Stimulated activated naive CD8-positive, alpha-beta T cell treated with anti-CD3 and anti-CD28 coated beads, Interleukin-15, amount 100 ng/mL, for 72 hours (primary cell): ENCODE measurements around the gene DSC1.
A peak's percentile ranks its signal among the peaks of the same experiment; 100 is the strongest.

Source experiments
- ATAC-seq: fragments of 150-1000 bp; cut with Tn5 transposase; 2 replicates; pipeline ENCODE4 v1.10.0; 2021; ENCODE audit warnings: mild to moderate bottlenecking, moderate library complexity
- DNase-seq, 2 donors: peaks; one replicate each; pipeline ENCODE4 v3.0.0; 2021 to 2022
- H3K27ac Mint-ChIP-seq, 2 donors: one replicate each; pipeline ENCODE4 v1.8.0; 2022; ENCODE audit warnings: mild to moderate bottlenecking in 2 of 2, mixed read lengths in 2 of 2, moderate library complexity in 2 of 2
- H3K27me3 Mint-ChIP-seq: one replicate; pipeline ENCODE4 v1.8.0; 2022; ENCODE audit warnings: mixed read lengths
- H3K4me1 Mint-ChIP-seq: one replicate; pipeline ENCODE4 v1.8.0; 2022; ENCODE audit warnings: mild to moderate bottlenecking, mixed read lengths
- H3K4me3 Mint-ChIP-seq, 2 donors: one replicate each; pipeline ENCODE4 v1.8.0; 2022; ENCODE audit warnings: mild to moderate bottlenecking in 2 of 2, mixed read lengths in 2 of 2, moderate library complexity in 1 of 2
- H3K9me3 Mint-ChIP-seq, 2 donors: one replicate each; pipeline ENCODE4 v1.8.0; 2022; ENCODE audit warnings: mixed read lengths in 2 of 2

Gene DSC1, protein sequence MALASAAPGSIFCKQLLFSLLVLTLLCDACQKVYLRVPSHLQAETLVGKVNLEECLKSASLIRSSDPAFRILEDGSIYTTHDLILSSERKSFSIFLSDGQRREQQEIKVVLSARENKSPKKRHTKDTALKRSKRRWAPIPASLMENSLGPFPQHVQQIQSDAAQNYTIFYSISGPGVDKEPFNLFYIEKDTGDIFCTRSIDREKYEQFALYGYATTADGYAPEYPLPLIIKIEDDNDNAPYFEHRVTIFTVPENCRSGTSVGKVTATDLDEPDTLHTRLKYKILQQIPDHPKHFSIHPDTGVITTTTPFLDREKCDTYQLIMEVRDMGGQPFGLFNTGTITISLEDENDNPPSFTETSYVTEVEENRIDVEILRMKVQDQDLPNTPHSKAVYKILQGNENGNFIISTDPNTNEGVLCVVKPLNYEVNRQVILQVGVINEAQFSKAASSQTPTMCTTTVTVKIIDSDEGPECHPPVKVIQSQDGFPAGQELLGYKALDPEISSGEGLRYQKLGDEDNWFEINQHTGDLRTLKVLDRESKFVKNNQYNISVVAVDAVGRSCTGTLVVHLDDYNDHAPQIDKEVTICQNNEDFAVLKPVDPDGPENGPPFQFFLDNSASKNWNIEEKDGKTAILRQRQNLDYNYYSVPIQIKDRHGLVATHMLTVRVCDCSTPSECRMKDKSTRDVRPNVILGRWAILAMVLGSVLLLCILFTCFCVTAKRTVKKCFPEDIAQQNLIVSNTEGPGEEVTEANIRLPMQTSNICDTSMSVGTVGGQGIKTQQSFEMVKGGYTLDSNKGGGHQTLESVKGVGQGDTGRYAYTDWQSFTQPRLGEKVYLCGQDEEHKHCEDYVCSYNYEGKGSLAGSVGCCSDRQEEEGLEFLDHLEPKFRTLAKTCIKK

DNA sequence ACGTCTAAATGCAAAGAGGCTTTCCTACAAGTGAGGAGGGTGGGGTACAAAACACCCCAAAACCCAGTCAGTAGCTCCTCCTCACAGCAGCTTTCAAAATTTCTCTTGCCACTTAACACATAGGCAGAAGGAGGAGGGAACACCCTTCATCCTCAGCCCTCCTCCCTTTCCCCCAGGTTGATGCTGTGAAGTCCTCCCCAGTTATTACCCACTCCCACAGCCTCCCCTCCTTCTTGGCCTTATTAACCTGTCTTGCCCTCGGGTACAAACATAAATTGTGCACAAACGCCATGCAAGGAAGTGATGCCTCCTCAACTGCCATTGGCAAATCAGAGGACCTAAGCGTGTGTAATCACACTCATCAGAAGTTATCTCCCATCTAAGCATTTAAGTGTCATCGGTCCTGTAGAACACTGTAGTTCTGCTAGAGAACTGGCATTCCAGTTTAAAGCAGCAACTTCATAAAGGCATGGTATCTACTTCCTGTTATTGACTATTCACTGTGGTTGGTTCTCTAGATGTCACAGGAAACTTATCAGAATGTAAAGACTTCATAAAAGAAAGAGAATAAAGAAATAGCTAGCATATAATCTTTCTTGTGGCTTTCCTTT, at the start of gene DSC1:
DSC1 (minus strand) TSS at position 32 of the 611 bp plus-strand sequence. CDS start 262 bp downstream, outside the sequence.
- peaks cover 0 to 8% of the 10 kb centered on the region in 2 donors for H3K9me3 Mint-ChIP-seq
- no peaks in the 10 kb centered on the region for H3K27me3 Mint-ChIP-seq
- DNase-seq (no peak), ATAC-seq (peak; percentile 43)
- H3K4me1 Mint-ChIP-seq: peaks cover 6% of the 10 kb centered on the region
- peak within 1 kb of the TSS; percentile 42 to 83 for H3K27ac Mint-ChIP-seq
- peak within 1 kb of the TSS; percentile 55 to 61 for H3K4me3 Mint-ChIP-seq

DNA sequence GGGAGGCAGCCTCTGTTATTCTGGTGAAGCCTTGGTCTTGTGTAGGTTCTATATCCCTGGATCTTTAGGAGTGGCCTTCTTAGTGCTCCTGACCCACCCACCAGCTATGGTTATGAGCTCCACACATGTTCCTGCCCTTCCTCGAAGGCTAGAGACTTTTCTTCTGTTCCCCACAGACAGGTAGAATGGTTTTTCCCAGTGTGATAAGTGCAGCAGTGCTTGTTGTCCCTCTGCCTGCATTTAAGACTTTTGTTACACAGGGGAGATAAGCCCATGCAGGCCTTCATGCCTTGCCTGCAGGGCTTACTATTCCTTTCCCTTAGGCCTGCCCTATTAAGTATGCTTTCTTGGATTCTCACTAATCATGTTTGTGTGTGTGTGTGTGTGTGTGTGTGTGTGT, 48.4 kb upstream of the DSC1 start:
- H3K27me3 Mint-ChIP-seq: no peaks in the 10 kb centered on the region
- peaks cover 0 to 8% of the 10 kb centered on the region in 2 donors for H3K9me3 Mint-ChIP-seq
- H3K4me3 Mint-ChIP-seq: no peak overlapping the region
- no peaks in the 10 kb centered on the region for H3K4me1 Mint-ChIP-seq
- ATAC-seq (no peak), DNase-seq (no peak)
- no peak overlapping the region for H3K27ac Mint-ChIP-seq

DNA sequence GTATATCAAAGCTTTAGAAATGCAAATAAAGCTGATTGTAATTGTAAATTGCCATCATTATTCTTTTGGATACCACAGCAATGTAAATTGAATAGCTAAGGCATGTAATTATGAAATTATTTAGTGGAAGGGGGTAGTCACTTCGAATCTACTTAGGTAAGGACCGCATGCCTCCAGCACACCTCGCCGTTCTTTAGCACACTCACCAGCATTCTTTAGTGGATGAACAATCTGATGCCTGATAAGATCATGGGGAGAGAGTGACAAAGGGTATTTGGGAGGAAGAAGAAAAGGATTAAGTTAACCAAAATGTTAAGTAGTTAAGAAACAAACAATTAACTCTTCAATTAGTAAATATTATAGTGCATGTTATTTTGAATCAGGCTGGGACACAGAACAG, 46.4 kb upstream of the DSC1 start:
- DNase-seq (no peak), ATAC-seq (no peak)
- Mint-ChIP-seq H3K27ac (no peak overlapping the region), H3K9me3 (no peaks in the 10 kb centered on the region), H3K4me1 (no peaks in the 10 kb centered on the region), H3K27me3 (no peaks in the 10 kb centered on the region), H3K4me3 (no peak overlapping the region)

DNA sequence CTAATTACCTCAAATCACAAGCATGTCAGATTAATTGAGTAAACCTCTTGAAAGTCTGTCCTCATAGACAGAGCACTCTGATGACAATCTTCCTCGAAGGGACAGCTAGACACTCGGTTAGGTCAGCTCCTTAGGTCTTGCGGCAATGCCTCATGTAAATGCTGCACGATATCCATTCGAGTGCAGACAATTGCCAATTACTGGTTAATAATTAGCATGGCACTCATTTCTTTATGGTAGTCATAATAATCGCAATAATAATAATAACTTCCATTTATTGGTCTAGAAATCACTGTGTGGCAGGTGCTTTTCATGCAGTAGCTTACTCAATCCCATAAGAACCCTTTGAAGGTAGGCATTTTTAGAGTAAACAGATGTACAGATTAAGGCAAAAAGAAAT, 44.7 kb upstream of the DSC1 start:
- DNase-seq (no peak), ATAC-seq (no peak)
- H3K4me1 Mint-ChIP-seq: no peaks in the 10 kb centered on the region
- no peak overlapping the region for H3K27ac Mint-ChIP-seq
- no peaks in the 10 kb centered on the region for H3K27me3 Mint-ChIP-seq
- H3K9me3 Mint-ChIP-seq: no peaks in the 10 kb centered on the region
- no peak overlapping the region for H3K4me3 Mint-ChIP-seq

DNA sequence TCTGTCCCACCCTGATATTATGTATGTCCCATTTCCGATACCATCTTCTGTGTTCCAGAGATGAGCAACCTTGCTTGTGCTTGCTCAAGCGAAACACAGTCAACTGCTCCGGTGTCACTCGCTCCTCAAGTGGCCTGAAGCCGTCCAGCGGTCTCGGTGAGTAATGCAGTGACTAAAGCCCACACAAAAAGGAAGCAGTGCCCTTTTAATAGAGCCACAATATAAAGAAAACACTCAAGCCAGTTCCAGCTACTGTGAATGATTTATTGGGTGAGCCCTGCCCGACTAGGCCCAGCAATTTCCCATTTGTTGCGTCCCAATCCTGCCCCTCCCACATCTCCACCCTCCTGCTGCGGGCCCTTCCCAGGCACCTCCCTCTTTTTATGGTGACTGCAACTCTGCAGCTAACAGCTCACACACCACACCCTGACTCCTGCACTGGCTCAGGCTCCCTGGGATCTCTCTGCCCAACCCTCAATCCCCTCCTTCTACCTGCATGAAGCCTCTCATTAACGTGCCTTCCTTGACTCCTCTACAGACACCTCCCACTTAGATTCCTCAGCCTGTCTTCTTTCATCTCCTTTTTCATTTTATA, 44.2 kb upstream of the DSC1 start:
- ATAC-seq (peak; percentile 43), DNase-seq (no peak)
- Mint-ChIP-seq H3K4me3 (no peak overlapping the region), H3K27ac (no peak overlapping the region), H3K4me1 (no peaks in the 10 kb centered on the region), H3K9me3 (no peaks in the 10 kb centered on the region), H3K27me3 (no peaks in the 10 kb centered on the region)

DNA sequence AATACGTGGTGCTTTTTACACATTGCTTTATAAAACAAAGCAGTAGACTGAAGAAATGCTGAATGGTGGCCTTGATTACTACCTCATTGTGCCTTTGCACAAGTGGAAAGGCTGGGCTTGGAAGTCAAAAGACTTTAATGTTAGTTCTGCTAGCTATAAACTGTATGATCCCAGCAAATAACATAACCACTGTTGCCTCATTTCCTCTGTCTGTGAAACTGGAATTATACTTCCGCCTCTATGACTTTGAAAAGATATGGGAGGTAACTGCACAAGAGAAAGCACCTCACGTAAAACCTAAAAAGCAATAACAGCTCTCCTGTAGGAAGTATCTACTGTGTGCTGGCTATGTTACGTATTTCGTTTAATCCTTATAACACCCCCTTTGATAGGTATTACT, 43.4 kb upstream of the DSC1 start:
- no peaks in the 10 kb centered on the region for H3K9me3 Mint-ChIP-seq
- ATAC-seq (no peak), DNase-seq (no peak)
- H3K4me3 Mint-ChIP-seq: no peak overlapping the region
- no peaks in the 10 kb centered on the region for H3K4me1 Mint-ChIP-seq
- no peak overlapping the region for H3K27ac Mint-ChIP-seq
- no peaks in the 10 kb centered on the region for H3K27me3 Mint-ChIP-seq

DNA sequence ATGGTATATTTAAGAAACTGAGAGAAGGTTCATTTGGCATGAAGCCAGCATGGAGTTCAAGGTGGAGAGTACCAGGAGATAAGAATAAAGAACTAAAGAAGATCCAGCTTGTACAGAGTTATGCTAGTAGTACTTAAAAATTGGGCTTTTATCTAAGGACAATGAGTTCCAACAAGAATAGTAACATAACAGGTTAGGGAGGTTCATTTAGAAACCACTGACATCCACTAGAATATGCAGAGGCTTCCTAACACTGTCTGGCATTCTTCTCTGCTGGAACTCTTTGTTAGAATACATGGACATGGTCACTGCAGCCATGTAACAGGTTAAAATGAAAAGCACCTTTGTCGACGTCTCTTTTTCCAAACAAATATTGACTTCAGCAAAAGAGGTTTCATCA, 42.6 kb upstream of the DSC1 start:
- Mint-ChIP-seq H3K27me3 (no peaks in the 10 kb centered on the region), H3K9me3 (no peaks in the 10 kb centered on the region), H3K27ac (no peak overlapping the region), H3K4me1 (no peaks in the 10 kb centered on the region), H3K4me3 (no peak overlapping the region)
- DNase-seq (no peak), ATAC-seq (no peak)

DNA sequence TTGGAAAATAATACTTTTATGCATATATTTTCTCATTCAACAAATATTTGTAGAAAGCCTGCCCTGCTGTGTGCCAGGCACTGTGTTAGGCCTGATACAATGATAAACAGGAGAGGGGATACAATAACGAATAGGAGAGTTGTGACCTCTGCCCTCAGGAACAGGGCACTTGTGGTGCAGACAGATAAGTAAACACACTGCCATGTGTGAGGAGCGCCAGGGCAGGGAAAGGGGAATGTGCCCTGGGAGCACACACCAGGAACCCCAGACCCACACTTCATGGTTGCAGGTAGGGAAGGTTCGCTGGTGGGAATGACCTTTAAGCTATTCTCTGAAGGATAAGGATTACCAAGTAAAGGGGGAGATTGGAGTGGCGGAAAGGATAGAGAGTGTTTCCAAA, 42.2 kb upstream of the DSC1 start:
- no peak for DNase-seq
- Mint-ChIP-seq H3K27ac (no peak overlapping the region), H3K27me3 (no peaks in the 10 kb centered on the region), H3K4me1 (no peaks in the 10 kb centered on the region), H3K4me3 (no peak overlapping the region), H3K9me3 (no peaks in the 10 kb centered on the region)
- no peak for ATAC-seq

DNA sequence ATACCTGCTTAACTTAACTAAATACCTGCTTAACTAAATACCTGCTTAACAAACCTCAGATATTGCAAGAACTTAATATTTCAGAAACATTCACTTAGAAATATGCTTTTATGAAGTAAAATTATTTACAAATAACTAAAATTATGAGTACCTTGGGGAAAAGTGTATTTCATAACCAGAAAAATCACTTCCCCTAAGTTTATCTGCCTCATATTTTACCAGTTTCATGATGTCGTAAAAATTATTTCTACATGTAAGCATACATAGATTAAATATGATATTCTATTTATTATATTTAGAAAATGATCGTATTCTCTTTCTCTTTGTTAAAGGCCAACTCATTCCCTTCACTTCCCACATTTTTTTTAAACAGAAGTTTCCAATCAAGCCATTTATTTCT, 41.5 kb upstream of the DSC1 start:
- no peaks in the 10 kb centered on the region for H3K27me3 Mint-ChIP-seq

DNA sequence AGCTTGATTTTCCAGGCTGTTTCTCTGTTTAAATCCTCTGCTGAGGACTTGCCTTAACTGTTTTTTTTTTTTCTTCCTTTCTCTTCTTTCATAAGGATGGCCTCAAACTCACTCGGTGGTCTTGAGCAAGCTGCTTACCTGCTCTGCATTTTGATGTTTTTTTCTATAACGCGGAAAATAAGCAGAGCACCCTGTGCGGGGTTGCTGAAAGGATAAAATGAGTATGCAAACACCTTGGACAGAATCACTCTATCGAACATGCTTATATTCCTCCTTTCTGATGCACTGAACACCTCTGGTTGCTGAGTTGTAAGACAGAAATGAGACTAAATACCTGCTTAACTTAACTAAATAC, 41.1 kb upstream of the DSC1 start:
- ATAC-seq (no peak), DNase-seq (no peak)
- no peak overlapping the region for H3K4me3 Mint-ChIP-seq
- no peaks in the 10 kb centered on the region for H3K27me3 Mint-ChIP-seq
- no peaks in the 10 kb centered on the region for H3K9me3 Mint-ChIP-seq
- no peak overlapping the region for H3K27ac Mint-ChIP-seq
- H3K4me1 Mint-ChIP-seq: no peaks in the 10 kb centered on the region

More for the DNA sequence above, 41.5 kb upstream of the DSC1 start:
- Mint-ChIP-seq H3K9me3 (no peaks in the 10 kb centered on the region), H3K27ac (no peak overlapping the region), H3K4me3 (no peak overlapping the region), H3K4me1 (no peaks in the 10 kb centered on the region)
- DNase-seq: no peak
- ATAC-seq: no peak

DNA sequence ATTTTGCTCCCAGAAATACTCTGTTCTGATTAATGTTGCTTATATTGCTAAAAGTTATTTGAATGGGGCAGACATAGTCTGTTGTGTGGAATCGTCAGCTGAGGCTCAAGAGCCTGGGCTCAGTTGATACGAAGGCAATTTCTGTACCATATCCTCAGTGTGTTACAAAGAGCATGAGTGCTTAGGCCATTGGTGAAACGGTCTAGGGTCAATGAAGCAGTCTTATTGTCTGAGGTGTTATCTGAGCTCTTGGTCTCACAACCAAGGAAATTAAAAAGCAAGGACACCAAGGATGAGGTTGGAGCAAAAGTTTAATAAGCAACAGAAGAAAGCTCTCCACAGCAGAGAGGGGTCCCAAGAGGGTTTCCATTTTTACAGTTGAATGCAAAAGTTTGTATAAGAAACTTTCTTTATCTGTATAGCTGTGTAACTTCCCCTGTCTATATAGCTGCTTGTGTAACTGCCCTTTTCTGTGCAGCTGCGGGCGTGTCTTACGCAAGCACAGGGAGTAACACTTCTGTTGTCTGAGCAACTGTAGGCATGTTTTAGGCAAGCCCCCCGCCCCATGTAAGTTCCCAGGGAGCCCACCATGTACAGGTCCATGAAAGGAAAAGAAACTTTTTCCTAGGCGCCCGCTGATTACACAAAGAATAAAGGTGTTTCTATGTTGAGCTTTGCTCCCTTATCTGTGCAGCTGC, 40.6 kb upstream of the DSC1 start:
- no peaks in the 10 kb centered on the region for H3K27me3 Mint-ChIP-seq
- no peaks in the 10 kb centered on the region for H3K4me1 Mint-ChIP-seq
- DNase-seq (no peak), ATAC-seq (no peak)
- H3K9me3 Mint-ChIP-seq: no peaks in the 10 kb centered on the region
- H3K27ac Mint-ChIP-seq: no peak overlapping the region
- H3K4me3 Mint-ChIP-seq: no peak overlapping the region

DNA sequence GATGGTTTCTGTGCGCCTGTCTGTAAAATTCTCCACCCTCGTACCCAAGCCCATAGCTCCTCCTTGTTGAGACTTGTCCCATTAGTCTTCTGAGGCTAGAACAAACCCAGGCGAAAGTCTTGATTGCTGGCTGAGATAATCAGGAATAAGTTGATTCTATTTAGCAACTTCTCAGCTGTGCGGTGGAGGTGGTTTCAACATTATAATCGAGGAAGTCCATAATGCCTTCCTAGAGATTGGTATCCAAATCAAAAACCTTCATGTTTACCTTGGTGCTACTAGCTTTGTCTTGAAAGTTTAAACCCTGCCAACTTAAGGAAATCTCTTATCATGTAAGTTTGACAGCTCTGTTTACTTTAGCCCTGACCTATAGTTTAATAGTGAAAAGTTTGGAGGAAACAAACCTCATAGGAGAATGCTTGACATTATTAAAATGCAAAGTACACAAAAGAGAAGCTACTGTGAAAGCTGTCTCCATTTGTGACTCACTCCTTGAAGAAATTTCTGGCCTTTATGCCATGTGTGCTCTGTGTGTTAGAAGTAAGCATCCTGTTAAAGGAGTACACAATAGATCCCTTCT, 36.6 kb upstream of the DSC1 start:
- H3K4me1 Mint-ChIP-seq: no peaks in the 10 kb centered on the region
- DNase-seq (no peak), ATAC-seq (no peak)
- no peaks in the 10 kb centered on the region for H3K9me3 Mint-ChIP-seq
- no peaks in the 10 kb centered on the region for H3K27me3 Mint-ChIP-seq
- H3K27ac Mint-ChIP-seq: no peak overlapping the region
- H3K4me3 Mint-ChIP-seq: no peak overlapping the region

DNA sequence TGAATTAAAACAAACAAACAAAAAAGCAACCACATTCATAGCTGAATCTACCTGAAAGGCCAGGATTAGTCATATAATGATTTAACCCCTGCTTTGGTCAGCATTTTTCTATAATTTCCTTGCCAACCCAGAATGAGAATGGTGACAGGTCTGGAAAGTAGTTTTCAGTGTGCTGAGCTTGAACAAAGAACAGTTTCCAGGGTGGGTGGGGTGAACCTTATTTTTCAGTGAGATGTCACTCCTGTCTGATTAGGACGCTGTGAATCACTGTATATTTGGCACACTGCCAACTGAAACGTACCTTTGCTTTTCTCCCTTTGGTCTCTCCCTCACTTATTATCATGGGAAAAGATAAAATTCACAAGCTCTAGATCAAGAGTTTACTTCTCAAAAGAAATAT, 35.0 kb upstream of the DSC1 start:
- no peak for ATAC-seq
- Mint-ChIP-seq H3K27me3 (no peaks in the 10 kb centered on the region), H3K4me3 (no peak overlapping the region), H3K9me3 (no peaks in the 10 kb centered on the region), H3K27ac (no peak overlapping the region), H3K4me1 (no peaks in the 10 kb centered on the region)
- no peak for DNase-seq

DNA sequence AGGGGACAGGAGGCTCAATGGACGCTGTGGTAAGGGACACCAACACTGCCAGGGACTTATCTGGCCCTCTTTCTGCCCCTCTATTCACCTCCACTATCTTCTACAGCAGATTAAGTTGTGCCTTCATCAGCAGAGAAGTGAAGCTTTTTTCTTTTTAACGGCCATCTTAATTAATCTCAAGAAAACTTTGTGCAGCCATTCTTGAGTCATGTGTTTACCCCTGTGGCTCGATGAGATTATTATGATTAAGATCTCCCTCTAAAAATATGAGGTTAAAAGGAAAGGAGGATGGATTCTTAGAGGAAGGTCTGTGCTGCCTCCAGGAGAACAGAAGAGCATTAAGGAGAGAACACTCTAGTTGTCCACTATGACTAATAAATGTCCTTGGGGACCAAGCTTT, 32.4 kb upstream of the DSC1 start:
- DNase-seq: no peak
- H3K9me3 Mint-ChIP-seq: peaks cover 6 to 7% of the 10 kb centered on the region in 2 donors

More for the DNA sequence above, 32.4 kb upstream of the DSC1 start:
- Mint-ChIP-seq H3K4me3 (no peak overlapping the region), H3K27me3 (no peaks in the 10 kb centered on the region), H3K27ac (no peak overlapping the region), H3K4me1 (no peaks in the 10 kb centered on the region)
- no peak for ATAC-seq
